ENCODE measurements around the gene PACRG. TPM values are rescaled to one million over a fixed set of nuclear protein-coding genes. Genes with fewer than 3 reads are reported as not detected.

PACRG gene
- polyA plus RNA-seq, 3 donors = not detected

DNA sequence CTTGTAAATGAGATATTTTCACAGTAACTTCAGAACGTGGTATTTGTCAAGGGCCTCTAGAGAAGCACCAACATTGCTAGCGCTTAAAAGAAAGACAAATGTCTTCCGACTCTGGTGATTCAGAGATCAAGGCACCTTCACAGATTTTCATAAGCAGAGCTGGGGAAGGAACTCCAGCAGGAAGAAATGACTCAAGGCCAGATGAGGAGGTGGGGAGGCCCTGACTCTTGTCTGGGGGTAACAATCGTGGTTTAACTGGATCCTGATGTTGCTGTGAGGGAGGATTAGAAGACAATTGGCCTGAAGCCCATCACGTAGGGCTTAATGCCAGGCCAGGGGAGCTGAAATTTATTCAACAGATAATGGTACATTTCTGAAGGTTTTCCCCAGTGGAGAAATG lies 563.8 kb downstream of the PACRG start:
- TF ChIP-seq, protein P1, sequence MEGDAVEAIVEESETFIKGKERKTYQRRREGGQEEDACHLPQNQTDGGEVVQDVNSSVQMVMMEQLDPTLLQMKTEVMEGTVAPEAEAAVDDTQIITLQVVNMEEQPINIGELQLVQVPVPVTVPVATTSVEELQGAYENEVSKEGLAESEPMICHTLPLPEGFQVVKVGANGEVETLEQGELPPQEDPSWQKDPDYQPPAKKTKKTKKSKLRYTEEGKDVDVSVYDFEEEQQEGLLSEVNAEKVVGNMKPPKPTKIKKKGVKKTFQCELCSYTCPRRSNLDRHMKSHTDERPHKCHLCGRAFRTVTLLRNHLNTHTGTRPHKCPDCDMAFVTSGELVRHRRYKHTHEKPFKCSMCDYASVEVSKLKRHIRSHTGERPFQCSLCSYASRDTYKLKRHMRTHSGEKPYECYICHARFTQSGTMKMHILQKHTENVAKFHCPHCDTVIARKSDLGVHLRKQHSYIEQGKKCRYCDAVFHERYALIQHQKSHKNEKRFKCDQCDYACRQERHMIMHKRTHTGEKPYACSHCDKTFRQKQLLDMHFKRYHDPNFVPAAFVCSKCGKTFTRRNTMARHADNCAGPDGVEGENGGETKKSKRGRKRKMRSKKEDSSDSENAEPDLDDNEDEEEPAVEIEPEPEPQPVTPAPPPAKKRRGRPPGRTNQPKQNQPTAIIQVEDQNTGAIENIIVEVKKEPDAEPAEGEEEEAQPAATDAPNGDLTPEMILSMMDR (IDR thresholded peaks at IDR 0.05) = no peak
- no peaks in the 10 kb centered on the region for H3K27me3 ChIP-seq (ENCODE audit: control insufficient read depth in 2 of 2, insufficient read depth in 2 of 2, low read length in 2 of 2)
- H3K9me3 ChIP-seq (replicated peaks in 1 of 2; ENCODE audit: control insufficient read depth in 1 of 2, insufficient read depth in 1 of 2, low read length in 2 of 2) = no peaks in the 10 kb centered on the region
- DNase-seq = no peak
- no peak overlapping the region for H3K27ac ChIP-seq (ENCODE audit: low read depth in 1 of 2, low read length in 2 of 2)
- H3K36me3 ChIP-seq (replicated peaks in 1 of 2; ENCODE audit: control insufficient read depth in 1 of 2, insufficient read depth in 2 of 2, low read length in 2 of 2) = no peaks in the 10 kb centered on the region
- H3K27me3 Mint-ChIP-seq (ENCODE audit: low read depth in 3 of 3) = peaks cover 0 to 2% (median 2%) of the 10 kb centered on the region in 3 donors
- H2AFZ ChIP-seq (ENCODE audit: insufficient read depth, low read depth, low read length, poor library complexity, severe bottlenecking) = no peak overlapping the region
- H3K79me2 ChIP-seq (ENCODE audit: insufficient read depth, low read length) = no peaks in the 10 kb centered on the region
- no peak overlapping the region for H3K9ac ChIP-seq (ENCODE audit: insufficient read depth, low read length, poor library complexity, severe bottlenecking)
- intact Hi-C loops (cut with micrococcal nuclease) = no loop called here
- H3K27ac Mint-ChIP-seq = no peak overlapping the region
- WGBS (ENCODE audit: insufficient coverage) = 86% methylated on average over 5 of the region's 5 CpGs
- H3K4me3 Mint-ChIP-seq = no peak overlapping the region
- H3K4me1 ChIP-seq (ENCODE audit: control insufficient read depth in 1 of 2, insufficient read depth in 2 of 2, low read length in 2 of 2) = no peaks in the 10 kb centered on the region
- peaks cover 0 to 4% (median 2%) of the 10 kb centered on the region in 7 donors for H3K9me3 Mint-ChIP-seq
- no peak overlapping the region for H3K4me3 ChIP-seq (replicated peaks in 1 of 3; ENCODE audit: low read depth in 2 of 3, low read length in 3 of 3)
- H3K4me2 ChIP-seq (replicated peaks; ENCODE audit: extremely low read depth, low read length, poor library complexity, severe bottlenecking) = no peak overlapping the region
- no peaks in the 10 kb centered on the region for H3K4me1 Mint-ChIP-seq
- H3K36me3 Mint-ChIP-seq = no peaks in the 10 kb centered on the region
- no peaks in the 10 kb centered on the region for H4K20me1 ChIP-seq (ENCODE audit: insufficient read depth, low read length)

DNA sequence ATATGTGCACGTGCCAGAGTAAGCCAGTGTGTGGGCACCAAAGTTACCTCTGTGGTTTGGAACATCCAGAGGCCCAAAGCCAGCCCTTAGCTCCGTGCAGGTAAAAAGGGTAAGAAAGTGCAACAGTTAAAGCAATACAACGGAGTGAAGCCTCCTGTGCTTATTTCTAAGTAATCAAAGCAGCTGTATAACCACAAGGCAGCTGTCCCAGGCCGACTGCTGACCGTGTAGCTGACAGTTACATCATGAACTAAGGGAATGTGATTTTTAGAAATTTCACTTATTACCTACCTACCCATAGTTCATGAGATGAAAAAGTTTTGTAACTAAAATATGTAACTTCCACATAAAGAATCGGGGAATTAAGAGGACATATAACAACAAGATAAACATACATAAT lies 565.5 kb downstream of the PACRG start:
- peaks cover 0 to 3% (median 2%) of the 10 kb centered on the region in 3 donors for H3K27me3 Mint-ChIP-seq (ENCODE audit: low read depth in 3 of 3)

More for the DNA sequence above, 565.5 kb downstream of the PACRG start:
- Histone ChIP-seq H3K27ac (ENCODE audit: low read depth in 1 of 2, low read length in 2 of 2) (no peak overlapping the region), H3K4me2 (replicated peaks; ENCODE audit: extremely low read depth, low read length, poor library complexity, severe bottlenecking) (no peak overlapping the region), H3K27me3 (ENCODE audit: control insufficient read depth in 2 of 2, insufficient read depth in 2 of 2, low read length in 2 of 2) (no peaks in the 10 kb centered on the region), H3K9ac (ENCODE audit: insufficient read depth, low read length, poor library complexity, severe bottlenecking) (no peak overlapping the region), H4K20me1 (ENCODE audit: insufficient read depth, low read length) (no peaks in the 10 kb centered on the region), H3K9me3 (replicated peaks in 1 of 2; ENCODE audit: control insufficient read depth in 1 of 2, insufficient read depth in 1 of 2, low read length in 2 of 2) (no peaks in the 10 kb centered on the region), H3K4me1 (ENCODE audit: control insufficient read depth in 1 of 2, insufficient read depth in 2 of 2, low read length in 2 of 2) (no peaks in the 10 kb centered on the region), H3K79me2 (ENCODE audit: insufficient read depth, low read length) (no peaks in the 10 kb centered on the region), H3K36me3 (replicated peaks in 1 of 2; ENCODE audit: control insufficient read depth in 1 of 2, insufficient read depth in 2 of 2, low read length in 2 of 2) (no peaks in the 10 kb centered on the region), H3K4me3 (replicated peaks in 1 of 3; ENCODE audit: low read depth in 2 of 3, low read length in 3 of 3) (no peak overlapping the region), H2AFZ (ENCODE audit: insufficient read depth, low read depth, low read length, poor library complexity, severe bottlenecking) (no peak overlapping the region)
- H3K9me3 Mint-ChIP-seq = peaks cover 0 to 4% (median 2%) of the 10 kb centered on the region in 7 donors
- H3K4me3 Mint-ChIP-seq = no peak overlapping the region
- no peak for DNase-seq
- no peaks in the 10 kb centered on the region for H3K36me3 Mint-ChIP-seq
- 80% methylated on average over 1 of the region's 6 CpGs for WGBS (ENCODE audit: insufficient coverage)
- intact Hi-C loops (cut with micrococcal nuclease) = no loop called here
- TF ChIP-seq, protein P1 (IDR thresholded peaks at IDR 0.05) = no peak
- H3K27ac Mint-ChIP-seq = no peak overlapping the region
- no peaks in the 10 kb centered on the region for H3K4me1 Mint-ChIP-seq
